HepG2 (cell line): ENCODE measurements around the gene PDCD2L. TPM values are rescaled to one million over a fixed set of nuclear protein-coding genes. Genes with fewer than 3 reads are reported as not detected.
A peak's percentile ranks its signal among the peaks of the same experiment; 100 is the strongest.

ENCODE experiments used
- ATF5 ChIP-seq: sonication (generic); formaldehyde crosslinking; IDR thresholded peaks from 2 replicates; pipeline ENCODE4 v1.4.0; 2020; ENCODE audit warnings: mild to moderate bottlenecking, low read depth, missing genetic modification reagents
- ATF6 ChIP-seq: sonication (generic); formaldehyde crosslinking; conservative IDR thresholded peaks from 2 replicates; pipeline ENCODE4 v1.4.0; 2020; ENCODE audit warnings: missing genetic modification reagents
- BORCS8-MEF2B ChIP-seq: sonication (generic); formaldehyde crosslinking; IDR thresholded peaks from 2 replicates; pipeline ENCODE4 v1.8.0; 2022; ENCODE audit warnings: mild to moderate bottlenecking, missing genetic modification reagents
- BRD4 ChIP-seq: sonication (generic); formaldehyde crosslinking; IDR thresholded peaks from 2 replicates; pipeline ENCODE4 v1.4.0; 2020; ENCODE audit warnings: missing genetic modification reagents
- CBFB ChIP-seq: sonication (generic); formaldehyde crosslinking; IDR thresholded peaks from 2 replicates; pipeline ENCODE4 v1.4.0; 2020; ENCODE audit warnings: missing genetic modification reagents
- DPF2 ChIP-seq: sonication (generic); formaldehyde crosslinking; IDR thresholded peaks from 2 replicates; pipeline ENCODE4 v1.4.0; 2020; ENCODE audit warnings: mild to moderate bottlenecking, low read depth, missing genetic modification reagents, borderline replicate concordance
- FOXA3 ChIP-seq: IDR thresholded peaks from 2 replicates; pipeline ENCODE4 v1.6.1; 2016; ENCODE audit warnings: missing genetic modification reagents, missing compliant biosample characterization
- FOXM1 ChIP-seq: sonication (generic); formaldehyde crosslinking; IDR thresholded peaks from 2 replicates; pipeline ENCODE4 v1.5.0; 2020; ENCODE audit warnings: missing genetic modification reagents
- GTF3A ChIP-seq: sonication (generic); formaldehyde crosslinking; conservative IDR thresholded peaks from 2 replicates; pipeline ENCODE4 v1.4.0; 2020; ENCODE audit warnings: mild to moderate bottlenecking, missing genetic modification reagents
- HDAC2 ChIP-seq: sonication (generic); formaldehyde crosslinking; IDR thresholded peaks from 2 replicates; pipeline ENCODE4 v1.4.0; 2020; ENCODE audit warnings: missing genetic modification reagents
- JDP2 ChIP-seq: sonication (generic); formaldehyde crosslinking; IDR thresholded peaks from 2 replicates; pipeline ENCODE4 v1.8.1; 2022; ENCODE audit warnings: missing genetic modification reagents, borderline replicate concordance
- MATR3 ChIP-seq: sonication (generic); formaldehyde crosslinking; IDR thresholded peaks from 2 replicates; pipeline ENCODE4 v1.4.0; 2020; ENCODE audit warnings: missing genetic modification reagents
- NFYC ChIP-seq: IDR thresholded peaks from 2 replicates; pipeline ENCODE4 v1.6.1; 2016; ENCODE audit warnings: missing genetic modification reagents, missing compliant biosample characterization
- PAF1 ChIP-seq: IDR thresholded peaks from 2 replicates; pipeline ENCODE4 v1.6.1; 2016; ENCODE audit warnings: missing genetic modification reagents, missing compliant biosample characterization
- PHF8 ChIP-seq: sonication (generic); formaldehyde crosslinking; IDR thresholded peaks from 2 replicates; pipeline ENCODE4 v1.5.0; 2020; ENCODE audit warnings: missing genetic modification reagents
- POLR2AphosphoS2 ChIP-seq: IDR thresholded peaks from 2 replicates; pipeline ENCODE4 v1.6.1; 2011; ENCODE audit warnings: low read depth, low read length, improper control_type of control experiment
- THYN1 ChIP-seq: sonication (generic); formaldehyde crosslinking; IDR thresholded peaks from 2 replicates; pipeline ENCODE4 v1.8.1; 2023; ENCODE audit warnings: low read depth, mild to moderate bottlenecking, moderate library complexity, missing genetic modification reagents, borderline replicate concordance
- TMF1 ChIP-seq: sonication (generic); formaldehyde crosslinking; IDR thresholded peaks from 2 replicates; pipeline ENCODE4 v1.8.1; 2022; ENCODE audit warnings: low read depth, missing genetic modification reagents
- WIZ ChIP-seq: sonication (generic); formaldehyde crosslinking; IDR thresholded peaks from 2 replicates; pipeline ENCODE4 v1.5.1; 2020; ENCODE audit warnings: mild to moderate bottlenecking, missing genetic modification reagents
- ZBTB37 ChIP-seq: sonication (generic); formaldehyde crosslinking; IDR thresholded peaks from 2 replicates; pipeline ENCODE4 v1.4.0; 2020; ENCODE audit warnings: mild to moderate bottlenecking, missing genetic modification reagents
- ZFP91 ChIP-seq: sonication (generic); formaldehyde crosslinking; IDR thresholded peaks from 2 replicates; pipeline ENCODE4 v1.9.0; 2022; ENCODE audit warnings: missing genetic modification reagents, mild to moderate bottlenecking, borderline replicate concordance
- ZFY ChIP-seq: sonication (generic); formaldehyde crosslinking; IDR thresholded peaks from 2 replicates; pipeline ENCODE4 v1.4.0; 2020; ENCODE audit warnings: missing genetic modification reagents
- ZNF569 ChIP-seq: sonication (generic); formaldehyde crosslinking; IDR thresholded peaks from 2 replicates; pipeline ENCODE4 v1.5.0; 2020; ENCODE audit warnings: mild to moderate bottlenecking, missing genetic modification reagents, moderate library complexity, borderline replicate concordance
- ZNF674 ChIP-seq: sonication (generic); formaldehyde crosslinking; IDR thresholded peaks from 2 replicates; pipeline ENCODE4 v1.5.0; 2020; ENCODE audit warnings: low read depth, mild to moderate bottlenecking, missing genetic modification reagents
- ZNF768 ChIP-seq: sonication (generic); formaldehyde crosslinking; IDR thresholded peaks from 2 replicates; pipeline ENCODE4 v1.4.0; 2020; ENCODE audit warnings: missing genetic modification reagents
- ZNF83 ChIP-seq: sonication (generic); formaldehyde crosslinking; IDR thresholded peaks from 2 replicates; pipeline ENCODE4 v1.4.0; 2020; ENCODE audit warnings: missing genetic modification reagents, mild to moderate bottlenecking, borderline replicate concordance
- polyA plus RNA-seq, 8 experiments: library from polyadenylated mRNA; depleted of rRNA in 3 of 8; stranded (reverse) in 7 of 8; unstranded in 1 of 8; fragments of >200 nt; fragmentation: Illumina TruSeq in 4 of 8; extraction: Trizol in 4 of 8; gene quantifications; 2 replicates each; pipeline versions ENCODE4 v1.2.1 to v1.2.3, GENCODE V29; 2011 to 2016; ENCODE audit warnings: low read depth in 4 of 8, missing spikeins in 1 of 8, mixed read lengths in 1 of 8; ENCODE audit not compliant: insufficient read depth in 1 of 8
- total RNA-seq, 5 experiments: library from RNA; depleted of rRNA; stranded (reverse); fragments of >200 nt; fragmentation: Illumina TruSeq; extraction: Trizol; gene quantifications; 2 replicates each; pipeline ENCODE4 v1.2.3, GENCODE V29; 2016; ENCODE audit warnings: low read depth in 1 of 5

Gene PDCD2L
- total and polyA plus RNA-seq, 2 of the 13 experiments (the other 11 are each of a cell fraction or from before 2014, with no cell fraction given), result 29.3 to 35.2 TPM

- TF ChIP-seq TMF1 (CRISPR knock-in tag) (no peak), BRD4 (CRISPR knock-in tag) (no peak), NFYC (no peak), FOXA3 (CRISPR knock-in tag) (no peak), MATR3 (no peak), CBFB (CRISPR knock-in tag) (no peak), PAF1 (CRISPR knock-in tag) (no peak), FOXM1 (CRISPR knock-in tag) (no peak), ZNF83 (no peak), HDAC2 (CRISPR knock-in tag) (no peak), PHF8 (peak; percentile 47; the same call in 1 of the 2 replicates), DPF2 (CRISPR knock-in tag) (no peak), JDP2 (CRISPR knock-in tag) (no peak; the same call in 1 of the 2 replicates), POLR2AphosphoS2 (no peak), ZBTB37 (CRISPR knock-in tag) (no peak), ZNF569 (no peak), THYN1 (CRISPR knock-in tag) (no peak), ZNF768 (no peak; the same call in 1 of the 2 replicates), ZNF674 (CRISPR knock-in tag) (no peak), ATF5 (CRISPR knock-in tag) (no peak), BORCS8-MEF2B (CRISPR knock-in tag) (no peak), GTF3A (no peak), ZFY (CRISPR knock-in tag) (peak; percentile 82), ZFP91 (peak; percentile 34; the same call in 1 of the 2 replicates), ATF6 (CRISPR knock-in tag) (no peak), WIZ (CRISPR knock-in tag) (no peak)
These were observed 24.5 kb downstream of the PDCD2L start (continued) for GRCh38 chr19:34428549-34429285.
